Endothelial cell of umbilical vein (primary cell): Measurements from ENCODE around the gene FBXO3. TPM values are rescaled to one million over a fixed set of nuclear protein-coding genes. Genes with fewer than 3 reads are reported as not detected.

Experiments
- BruUV-seq: library from RNA; stranded (reverse); fragments of 400-500 nt; replicated peaks from 2 replicates; lab custom pipeline; 2021; lab: Mats Ljungman, UMichigan
- CTCF ChIA-PET: fragments of 300-600, 350-600 bp; sonication (Branson Sonifier 250); formaldehyde crosslinking; loops from one replicate; lab custom pipeline; 2021; ENCODE audit warnings: antibody characterized with exemption, inconsistent platforms; lab: Charles Lee
- POLR2A ChIA-PET: fragments of 300-600, 350-600 bp; sonication (Branson Sonifier 250); formaldehyde crosslinking; loops from one replicate; lab custom pipeline; 2021; ENCODE audit warnings: antibody characterized with exemption, inconsistent platforms; lab: Charles Lee
- DNase-seq: peaks from one replicate; pipeline ENCODE4 v3.0.0-alpha.2; 2011; ENCODE audit warnings: low read depth, low spot score
- FAIRE-seq: peaks from 2 replicates; lab custom pipeline; 2011; peaks lifted over from hg19 to GRCh38; lab: Jason Lieb, UNC
- H2AFZ ChIP-seq: 2 replicates; pipeline ENCODE4 v1.6.0; 2012; ENCODE audit warnings: low read depth, low read length, control low read depth, inconsistent platforms
- H3K27ac ChIP-seq: 2 replicates; pipeline ENCODE4 v1.5.1; 2011; ENCODE audit warnings: low read depth, mild to moderate bottlenecking, control low read depth, low read length, moderate library complexity; ENCODE audit not compliant: insufficient read depth
- H3K27me3 ChIP-seq, 2 experiments: 2 replicates each; pipeline versions ENCODE4 v1.6.0 to v1.6.1; 2011; ENCODE audit warnings: low read length in 2 of 2, mixed read lengths in 1 of 2; ENCODE audit not compliant: control insufficient read depth in 2 of 2, insufficient read depth in 2 of 2
- H3K36me3 ChIP-seq, 2 experiments: 2 replicates in 1 of 2; 3 replicates in 1 of 2; pipeline ENCODE4 v1.5.1; 2011; ENCODE audit warnings: low read length in 2 of 2, mild to moderate bottlenecking in 1 of 2, moderate library complexity in 1 of 2; ENCODE audit not compliant: control insufficient read depth in 2 of 2, insufficient read depth in 2 of 2; ENCODE audit errors: extremely low read depth in 1 of 2
- H3K4me1 ChIP-seq: 3 replicates; pipeline ENCODE4 v1.5.1; 2011; ENCODE audit warnings: mild to moderate bottlenecking, low read length; ENCODE audit not compliant: control insufficient read depth, insufficient read depth; ENCODE audit errors: extremely low read depth
- H3K4me2 ChIP-seq: 2 replicates; pipeline ENCODE4 v1.6.1; 2011; ENCODE audit warnings: low read length, control low read depth, mixed read lengths; ENCODE audit not compliant: insufficient read depth
- H3K4me3 ChIP-seq, 3 experiments: fragments of 200-600 bp in 1 of 3; sonication (generic), shearing (Covaris generic) in 1 of 3; replicated peaks in 1 of 3; 2 replicates each; pipeline ENCODE4 v1.5.1; 2011 to 2016; ENCODE audit warnings: control low read depth in 3 of 3, low read length in 3 of 3, mild to moderate bottlenecking in 2 of 3, inconsistent platforms in 1 of 3, low read depth in 1 of 3, moderate library complexity in 1 of 3; ENCODE audit not compliant: insufficient read depth in 1 of 3
- H3K79me2 ChIP-seq: 2 replicates; pipeline ENCODE4 v1.6.0; 2012; ENCODE audit warnings: low read length, inconsistent platforms; ENCODE audit not compliant: control insufficient read depth, insufficient read depth
- H3K9ac ChIP-seq: replicated peaks from 2 replicates; pipeline ENCODE3; 2011; ENCODE audit warnings: low read length, control low read depth; ENCODE audit not compliant: insufficient read depth; ENCODE audit errors: extremely low read depth
- H3K9me1 ChIP-seq: replicated peaks from 3 replicates; pipeline ENCODE4 v1.6.0; 2011; ENCODE audit warnings: mild to moderate bottlenecking, low read length; ENCODE audit not compliant: control insufficient read depth, insufficient read depth; ENCODE audit errors: extremely low read depth
- H3K9me3 ChIP-seq: replicated peaks from 2 replicates; pipeline ENCODE4 v1.5.1; 2012; ENCODE audit warnings: low read length, inconsistent platforms; ENCODE audit not compliant: control insufficient read depth, insufficient read depth
- H4K20me1 ChIP-seq: replicated peaks from 2 replicates; pipeline ENCODE3; 2011; ENCODE audit warnings: mild to moderate bottlenecking, low read length; ENCODE audit not compliant: control insufficient read depth, insufficient read depth; ENCODE audit errors: extremely low read depth
- FOS ChIP-seq: IDR thresholded peaks from 2 replicates; pipeline ENCODE4 v1.6.1; 2011; ENCODE audit warnings: mild to moderate bottlenecking, low read length, moderate library complexity, borderline replicate concordance; ENCODE audit not compliant: insufficient read depth
- GATA2 ChIP-seq: IDR thresholded peaks from 2 replicates; pipeline ENCODE4 v1.7.0; 2011; ENCODE audit warnings: low read depth, mild to moderate bottlenecking, moderate library complexity, mixed read lengths, low read length; ENCODE audit not compliant: insufficient read length, insufficient read depth
- POLR2A ChIP-seq: IDR thresholded peaks from 2 replicates; pipeline ENCODE4 v1.6.1; 2012; ENCODE audit warnings: low read depth, mild to moderate bottlenecking, control low read depth, low read length
- dilution Hi-C: fragments of 300-500 bp; cut with MboI; formaldehyde crosslinking; loops from one replicate; pipeline ENCODE4 v1.15.0; 2019; ENCODE audit warnings: low sequenced_read_pairs; ENCODE audit not compliant: extremely low pct_ligation_motif_present
- intact Hi-C: fragments of 100-400 bp; cut with micrococcal nuclease; formaldehyde crosslinking; loops from one replicate; pipeline ENCODE4 v1.10.0; 2022
- polyA plus RNA-seq, 4 experiments: library from polyadenylated mRNA; depleted of rRNA in 3 of 4; stranded (reverse) in 3 of 4; unstranded in 1 of 4; fragments of >200 nt; gene quantifications; 2 replicates each; pipeline versions ENCODE4 v1.2.1 to v1.2.3, GENCODE V29; 2011 to 2012; ENCODE audit warnings: missing spikeins in 1 of 4
- total RNA-seq: library from RNA; stranded (reverse); gene quantifications from 2 replicates; pipeline ENCODE4 v1.2.3, GENCODE V29; 2021
- TF ChIP-seq, protein P1 (sequence below), 2 donors: IDR thresholded peaks; 1 replicate in 1 of 2; 2 replicates in 1 of 2; pipeline ENCODE4 v1.5.1; 2011; ENCODE audit warnings: low read length in 2 of 2, mild to moderate bottlenecking in 2 of 2, moderate library complexity in 2 of 2, control low read depth in 1 of 2, inconsistent platforms in 1 of 2, low read depth in 1 of 2; ENCODE audit not compliant: insufficient read depth in 1 of 2; ENCODE audit errors: extremely low read depth in 1 of 2

FBXO3 gene
- total and polyA plus RNA-seq, 2 donors (not counting 3 experiments of a cell fraction or from before 2014, with no cell fraction given), result 18.0 to 23.1 TPM

DNA sequence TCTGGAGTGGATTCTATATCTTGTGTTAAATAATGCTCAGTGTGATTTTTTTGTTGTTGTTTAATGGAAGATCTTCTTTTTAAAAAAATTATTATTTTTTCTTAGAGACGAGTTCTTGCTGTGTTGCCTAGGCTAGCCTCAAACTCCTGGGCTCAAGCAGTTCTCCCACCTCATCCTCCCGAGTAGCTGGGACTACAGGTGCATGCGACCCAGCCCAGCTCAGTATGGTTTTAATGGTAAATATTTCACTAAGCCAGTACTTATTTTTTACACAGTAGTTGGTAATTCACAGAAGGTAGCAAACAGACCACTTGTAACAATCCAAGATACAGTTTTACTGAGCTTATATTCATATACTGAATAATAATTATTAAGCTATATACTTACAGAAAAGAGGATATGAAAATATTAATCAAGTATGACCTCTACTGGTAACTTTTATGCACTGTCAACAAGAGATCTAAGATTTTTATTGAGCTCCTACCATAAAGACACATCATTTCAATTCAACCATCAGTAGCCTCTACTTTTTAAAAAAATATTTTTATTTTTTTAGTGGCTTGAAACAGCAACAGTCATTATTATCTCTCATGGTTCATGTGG lies 32.0 kb downstream of the FBXO3 start:
- Histone ChIP-seq H3K4me3 (no peak overlapping the region), H3K9me1 (no peaks in the 10 kb centered on the region), H3K9me3 (no peaks in the 10 kb centered on the region), H3K27ac (no peak overlapping the region), H3K36me3 (peaks cover 0 to 2% of the 10 kb centered on the region in 2 experiments), H3K4me1 (peaks cover 9% of the 10 kb centered on the region), H3K4me2 (no peak overlapping the region), H3K27me3 (no peaks in the 10 kb centered on the region), H4K20me1 (no peaks in the 10 kb centered on the region), H3K79me2 (peaks cover 4% of the 10 kb centered on the region), H2AFZ (no peak overlapping the region), H3K9ac (no peak overlapping the region)
- peak; percentile 71 for FAIRE-seq
- TF ChIP-seq, protein P1, sequence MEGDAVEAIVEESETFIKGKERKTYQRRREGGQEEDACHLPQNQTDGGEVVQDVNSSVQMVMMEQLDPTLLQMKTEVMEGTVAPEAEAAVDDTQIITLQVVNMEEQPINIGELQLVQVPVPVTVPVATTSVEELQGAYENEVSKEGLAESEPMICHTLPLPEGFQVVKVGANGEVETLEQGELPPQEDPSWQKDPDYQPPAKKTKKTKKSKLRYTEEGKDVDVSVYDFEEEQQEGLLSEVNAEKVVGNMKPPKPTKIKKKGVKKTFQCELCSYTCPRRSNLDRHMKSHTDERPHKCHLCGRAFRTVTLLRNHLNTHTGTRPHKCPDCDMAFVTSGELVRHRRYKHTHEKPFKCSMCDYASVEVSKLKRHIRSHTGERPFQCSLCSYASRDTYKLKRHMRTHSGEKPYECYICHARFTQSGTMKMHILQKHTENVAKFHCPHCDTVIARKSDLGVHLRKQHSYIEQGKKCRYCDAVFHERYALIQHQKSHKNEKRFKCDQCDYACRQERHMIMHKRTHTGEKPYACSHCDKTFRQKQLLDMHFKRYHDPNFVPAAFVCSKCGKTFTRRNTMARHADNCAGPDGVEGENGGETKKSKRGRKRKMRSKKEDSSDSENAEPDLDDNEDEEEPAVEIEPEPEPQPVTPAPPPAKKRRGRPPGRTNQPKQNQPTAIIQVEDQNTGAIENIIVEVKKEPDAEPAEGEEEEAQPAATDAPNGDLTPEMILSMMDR (IDR thresholded peaks at IDR 0.05; ENCODE audit: extremely low read depth in 1 of 2, insufficient read depth in 1 of 2, low read depth in 1 of 2, low read length in 2 of 2), result peak; percentile 22 to 27
- no peak for TF ChIP-seq GATA2
- TF ChIP-seq FOS, result no peak
- TF ChIP-seq POLR2A, result no peak
- dilution Hi-C loops (no loop called here), intact Hi-C loops (loop anchor here (1.0 kb wide), 3 partner anchors 26 to 380 kb away; no protein-coding TSS in a partner anchor)
- ChIA-PET POLR2A (interaction anchor here (0.6 to 2.2 kb wide), 6 partner anchors 18 to 52 kb away, joined by 3 to 8 read pairs (median 6); partner anchors contain the start of gene C11orf91), CTCF (interaction anchor here (0.6 to 2.9 kb wide), 78 partner anchors 9 to 933 kb away, joined by 3 to 254 read pairs (median 4); partner anchors contain the start of genes C11orf91, CSTF3 and KIAA1549L)
- peak; percentile 62 for DNase-seq
- no TSS peak for BruUV-seq
